LHCN-M2 (cell line): ENCODE measurements around the gene PGPEP1. TPM values are rescaled to one million over a fixed set of nuclear protein-coding genes. Genes with fewer than 3 reads are reported as not detected.
"Not testable (repeated sequence)": the region's sequence is repeated elsewhere in the genome, so short reads cannot be mapped to it uniquely, and the experiment has no call there.

Experiments
- DNase-seq: peaks from one replicate; pipeline ENCODE4 v3.0.0-alpha.2; 2012; ENCODE audit warnings: low read depth
- total RNA-seq: library from RNA; depleted of rRNA; stranded (reverse); fragments of >200 nt; gene quantifications from 2 replicates; pipeline ENCODE4 v1.2.3, GENCODE V29; 2014

Gene PGPEP1
- total RNA-seq, 1 experiment from 2014 or later: 11.0 TPM

DNA sequence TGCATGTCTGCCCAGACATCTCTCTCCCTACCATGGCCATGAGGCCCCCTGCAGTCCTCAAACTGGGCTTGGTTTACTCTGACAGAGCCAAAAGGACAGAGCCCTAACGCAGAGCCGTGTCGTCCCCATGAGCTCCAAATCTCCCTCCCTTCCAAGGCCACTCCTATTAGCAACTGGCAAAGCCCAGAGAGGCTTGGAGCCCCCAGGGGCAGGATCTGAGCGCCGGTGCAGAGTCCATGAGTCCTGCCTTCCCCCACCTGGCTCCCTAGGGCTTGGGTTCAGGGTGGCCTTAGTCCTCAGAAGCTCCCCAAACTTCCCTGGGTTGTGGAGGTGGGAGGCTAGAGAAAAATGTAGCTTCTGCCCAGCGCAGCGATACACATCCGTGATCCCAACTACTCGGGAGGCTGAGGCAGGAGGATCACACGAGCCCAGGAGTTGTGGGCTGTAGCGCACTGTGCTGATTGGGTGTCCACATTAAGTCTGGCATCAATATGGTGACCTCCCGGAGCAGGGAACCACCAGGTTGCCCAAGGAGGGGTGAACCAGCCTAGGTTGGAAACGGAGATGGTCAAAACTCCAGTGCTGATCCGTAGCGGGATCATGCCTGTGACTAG is 7.4 kb upstream of the PGPEP1 start:
- no peak for DNase-seq

DNA sequence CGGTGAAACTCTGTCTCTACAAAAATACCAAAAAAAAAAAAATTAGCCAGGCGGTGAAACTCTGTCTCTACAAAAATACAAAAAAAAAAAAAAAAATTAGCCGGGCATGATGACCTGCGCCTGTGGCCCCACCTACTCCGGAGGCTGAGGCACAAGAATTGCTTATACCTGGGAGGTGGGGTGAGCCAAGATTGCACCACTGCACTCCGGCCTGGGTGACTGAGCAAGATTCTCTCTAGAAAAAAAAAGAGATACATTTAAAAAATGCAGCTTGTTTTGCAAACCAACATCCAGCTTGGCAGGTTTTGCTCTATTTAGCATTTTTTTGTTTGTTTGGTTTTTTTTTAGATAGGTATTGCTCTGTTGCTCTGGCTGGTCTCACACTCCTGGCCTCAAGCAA is 6.7 kb upstream of the PGPEP1 start:
- no peak for DNase-seq

DNA sequence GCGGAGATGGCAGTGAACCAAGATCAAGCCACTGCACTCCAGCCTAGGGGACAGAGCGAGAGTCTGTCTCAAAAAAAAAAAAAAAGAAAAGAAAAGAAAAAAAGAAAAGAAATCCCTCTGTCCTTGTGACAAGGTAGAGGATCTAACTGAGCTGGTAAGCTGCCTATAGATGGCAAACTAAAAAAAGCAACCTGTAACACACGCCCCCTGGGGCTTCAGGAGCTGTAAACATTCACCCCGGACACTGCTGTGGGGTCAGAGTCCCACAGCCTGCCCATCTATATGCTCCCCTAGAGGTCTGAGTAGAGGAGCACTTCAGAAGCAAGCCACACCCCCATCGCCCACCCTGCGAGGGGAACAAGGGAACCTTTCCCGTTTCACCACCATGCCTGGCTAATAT is 4.3 kb upstream of the PGPEP1 start:
- DNase-seq: no peak

DNA sequence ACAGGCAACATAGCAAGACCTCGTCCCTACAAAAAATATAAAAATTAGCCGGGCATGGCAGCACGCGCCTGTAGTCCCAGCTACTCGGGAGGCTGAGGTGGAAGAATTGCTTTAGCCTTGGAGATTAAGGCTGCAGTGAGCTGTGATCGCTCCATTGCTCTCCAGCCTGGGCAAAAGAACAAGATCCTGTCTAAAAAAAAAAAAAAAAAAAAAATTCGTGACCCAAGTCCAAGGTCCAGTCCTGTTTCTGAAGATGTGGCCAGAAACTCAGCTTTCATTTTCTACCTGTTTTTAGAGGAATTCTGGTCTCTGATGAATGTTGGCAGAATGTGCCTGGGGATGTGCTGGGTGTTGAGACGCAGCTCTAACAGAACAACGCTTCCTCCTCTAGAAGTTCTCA is 1.9 kb upstream of the PGPEP1 start:
- DNase-seq: no peak

DNA sequence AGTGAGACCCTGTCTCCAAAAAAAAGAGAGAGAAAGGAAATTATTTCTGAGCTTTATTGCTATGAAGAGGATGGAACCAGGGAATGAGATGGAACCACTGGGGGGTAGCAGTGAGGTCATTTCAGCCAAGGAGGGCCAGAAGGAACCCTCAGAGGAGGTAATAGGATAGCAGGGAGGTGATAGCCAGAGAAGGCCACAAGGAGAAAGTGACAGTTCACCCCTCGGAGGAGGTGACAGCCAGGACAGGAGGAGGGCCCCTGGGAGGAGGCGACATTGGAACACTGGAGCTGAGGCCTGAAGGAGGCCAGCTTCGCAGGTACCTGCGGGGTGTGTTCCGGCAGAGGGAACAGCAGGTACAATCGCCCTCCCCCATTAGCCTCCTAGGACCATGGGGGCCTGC is 675 bp upstream of the PGPEP1 start:
- peak; percentile 42 for DNase-seq

DNA sequence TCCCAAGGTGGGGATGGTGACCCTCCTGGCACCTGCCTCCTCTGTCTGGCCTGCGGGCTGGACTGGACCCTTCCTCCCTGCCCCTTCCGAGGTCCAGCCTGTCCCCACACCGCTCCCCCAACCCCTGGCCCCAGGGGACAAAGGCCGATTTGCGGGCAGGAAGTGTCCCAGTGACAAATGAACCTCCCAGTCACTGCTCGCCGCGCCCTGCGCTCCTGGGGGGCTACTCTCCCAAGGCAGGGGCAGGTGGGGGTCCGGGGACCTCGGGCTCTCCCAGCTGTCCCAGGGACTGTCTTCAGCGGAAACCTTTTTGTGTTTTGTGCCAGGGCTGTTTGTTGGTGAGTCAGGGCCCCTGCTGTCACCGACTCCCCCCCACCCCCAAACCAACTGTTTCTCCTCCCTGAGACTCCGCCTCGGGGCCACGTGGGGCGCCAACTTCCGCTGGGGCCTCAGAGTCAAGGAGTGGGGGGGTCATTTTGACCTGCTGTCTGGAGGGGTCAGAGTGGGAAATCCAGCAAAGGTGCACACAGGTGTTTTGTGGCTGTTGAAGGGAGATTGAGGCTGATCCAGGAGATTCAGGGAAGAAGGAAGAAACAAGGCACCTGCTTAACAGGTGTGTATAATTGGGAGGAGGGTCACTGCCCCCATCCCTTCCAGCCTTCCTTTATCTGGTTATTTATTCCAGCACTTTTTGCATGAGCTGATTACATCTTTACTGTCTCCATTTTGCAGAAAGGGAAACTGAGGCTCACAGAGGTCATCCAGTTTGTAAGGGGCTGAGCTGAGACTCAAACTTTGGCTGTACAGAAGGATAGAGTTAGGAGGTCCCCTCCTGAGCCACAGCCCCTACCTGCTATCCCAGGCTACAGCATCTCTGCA is 831 bp downstream of the PGPEP1 start:
- peak; percentile 55 for DNase-seq

DNA sequence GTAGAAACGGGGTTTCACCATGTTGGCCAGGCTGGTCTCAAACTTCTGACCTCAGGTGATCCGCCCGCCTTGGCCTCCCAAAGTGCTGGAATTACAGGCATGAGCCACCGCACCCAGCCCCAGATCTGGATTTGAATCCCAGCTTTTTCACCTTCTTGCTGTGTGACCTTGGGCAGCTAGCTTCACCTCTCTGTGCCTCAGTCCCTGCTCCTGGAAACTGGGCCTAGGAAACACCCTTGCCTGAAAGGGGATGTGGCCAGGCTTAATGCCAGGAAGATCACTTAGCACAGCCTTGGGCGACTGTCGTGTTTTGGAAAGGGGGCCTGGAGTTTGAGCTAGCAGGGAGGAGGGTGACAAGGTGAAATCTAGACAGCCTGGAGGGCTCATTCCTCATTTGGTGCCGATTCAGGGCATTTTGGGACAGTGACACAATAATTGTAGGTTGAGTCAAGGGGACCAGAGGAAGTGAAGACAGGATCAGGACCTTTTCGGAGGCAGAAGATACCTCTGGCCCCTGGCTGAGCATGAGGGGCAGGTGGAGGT is 1.8 kb downstream of the PGPEP1 start:
- DNase-seq: no peak

DNA sequence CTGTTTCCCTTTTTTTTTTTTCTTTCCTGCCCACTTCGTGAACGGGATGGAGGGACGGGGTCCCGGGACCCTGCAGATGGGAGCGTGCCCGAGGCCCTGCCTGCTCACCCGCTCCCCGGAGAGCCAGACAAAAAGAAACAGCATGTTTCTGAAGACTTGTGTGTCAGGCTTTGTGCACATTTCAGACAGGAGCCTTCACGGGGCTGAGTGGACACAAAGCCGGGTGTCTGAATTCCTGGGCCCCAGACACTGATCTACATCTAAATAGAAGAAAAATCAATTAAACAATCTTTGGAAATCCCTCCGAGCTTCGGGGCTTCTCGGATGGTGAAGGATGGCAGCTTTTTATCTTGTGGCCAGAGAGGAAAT is 4.2 kb downstream of the PGPEP1 start:
- DNase-seq: no peak

DNA sequence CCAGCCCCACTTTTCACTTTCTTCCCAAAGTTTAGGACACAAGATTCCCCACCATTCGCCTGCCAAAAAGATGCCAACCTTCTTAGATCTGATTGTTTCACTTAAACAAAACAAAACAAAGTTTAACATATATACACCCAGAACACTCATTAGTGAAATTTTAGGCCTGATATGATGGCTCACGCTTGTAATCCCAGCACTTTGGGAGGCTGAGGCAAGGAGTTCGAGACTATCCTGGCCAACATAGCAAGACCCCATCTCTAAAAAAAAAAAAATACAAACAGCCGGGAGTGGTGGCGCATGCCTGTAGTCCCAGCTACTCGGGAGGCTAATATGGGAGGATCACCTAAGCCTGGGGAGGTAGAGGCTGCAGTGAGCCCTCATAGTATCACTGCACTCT is 4.9 kb downstream of the PGPEP1 start:
- no peak for DNase-seq

DNA sequence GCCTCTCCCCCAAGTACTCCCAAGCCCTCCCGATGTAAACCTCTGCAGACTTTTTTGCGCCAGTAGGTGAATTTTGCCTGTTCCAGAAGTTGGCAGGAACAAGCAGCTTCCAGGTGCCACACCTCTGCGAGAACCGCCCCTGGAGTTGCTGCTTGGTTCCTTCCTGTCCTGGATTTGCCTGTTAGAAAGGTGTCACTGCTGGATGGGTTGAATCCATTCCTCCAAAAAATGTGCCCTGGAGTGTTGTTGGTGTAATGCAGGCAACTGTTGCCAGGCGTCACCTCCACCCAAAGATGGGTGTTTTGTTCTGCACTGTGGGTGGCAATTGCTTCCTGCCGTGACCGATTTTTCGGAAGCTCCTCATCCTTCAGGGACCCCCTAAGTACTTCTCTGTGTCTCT is 5.7 kb downstream of the PGPEP1 start:
- DNase-seq: no peak

DNA sequence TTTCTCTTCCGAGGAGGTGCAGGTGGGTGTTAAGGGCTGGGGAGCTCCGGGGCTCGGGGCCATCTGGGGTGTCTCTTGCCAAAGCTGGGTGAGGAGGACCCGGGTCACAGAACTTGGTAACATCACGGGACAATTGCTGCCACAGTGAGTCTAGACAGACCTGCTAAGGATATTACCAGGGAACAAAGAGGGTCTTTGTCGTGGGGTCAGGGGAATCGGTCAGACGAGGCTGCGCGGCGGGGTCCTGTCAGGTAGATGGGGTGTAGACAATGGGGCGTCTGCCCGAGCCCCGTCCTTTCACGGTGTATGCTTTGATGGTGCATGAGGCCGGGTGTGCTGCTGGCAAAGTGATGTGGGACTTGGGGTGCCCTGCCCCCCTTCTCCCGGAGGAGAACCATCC is 7.8 kb downstream of the PGPEP1 start:
- DNase-seq: no peak

DNA sequence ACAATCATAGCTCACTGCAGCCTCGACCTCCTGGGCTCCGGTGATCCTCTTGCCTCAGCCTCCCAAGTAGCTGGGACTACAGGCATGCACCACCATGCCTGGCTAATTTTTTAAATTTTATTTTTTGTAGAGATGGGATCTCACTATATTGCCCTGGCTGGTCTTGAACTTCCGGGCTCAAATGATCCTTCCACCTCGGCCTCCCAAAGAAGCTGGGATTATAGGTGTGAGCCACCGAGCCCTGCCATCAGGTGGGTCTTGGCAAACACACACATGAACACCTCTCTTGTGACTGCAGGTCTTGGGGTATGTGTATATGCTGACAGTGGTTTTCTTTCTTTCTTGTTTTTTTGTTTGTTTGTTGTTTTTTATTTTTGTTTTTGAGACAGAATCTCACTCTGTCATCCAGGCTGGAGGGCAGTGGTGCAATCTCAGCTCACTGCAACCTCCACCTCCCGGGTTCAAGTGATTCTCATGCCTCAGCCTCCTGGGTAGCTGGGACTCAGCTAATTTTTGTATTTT is 8.5 kb downstream of the PGPEP1 start:
- DNase-seq: not testable (repeated sequence)

DNA sequence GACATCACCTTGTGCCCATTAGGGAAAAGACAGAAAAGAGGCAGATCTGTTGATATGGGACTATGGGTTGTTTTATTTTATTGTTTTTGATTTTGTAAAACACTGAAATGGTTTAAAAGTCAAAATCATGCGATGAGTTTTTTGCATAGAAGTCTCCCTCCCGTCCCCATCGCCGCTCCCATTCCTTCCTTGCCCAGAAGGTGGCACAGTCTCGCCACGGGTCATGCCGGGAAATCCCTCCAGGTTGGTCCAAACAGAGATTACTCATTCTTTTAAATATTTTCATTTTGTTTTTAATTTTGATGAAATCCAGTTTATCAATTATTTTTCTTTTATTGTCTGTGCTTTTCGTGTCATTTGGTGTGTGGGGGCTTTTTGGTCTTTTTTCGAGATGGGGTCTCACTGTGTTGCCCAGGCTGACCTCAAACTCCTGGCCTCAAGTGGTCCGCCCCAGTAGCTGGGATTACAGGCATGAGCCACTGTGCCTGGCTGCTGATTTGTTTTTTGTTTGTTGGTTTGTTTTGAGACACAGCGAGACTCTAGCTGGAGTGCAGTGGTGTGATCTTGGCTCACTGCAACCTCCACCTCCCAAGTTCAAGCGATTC is 9.2 kb downstream of the PGPEP1 start:
- peak; percentile 46 for DNase-seq

DNA sequence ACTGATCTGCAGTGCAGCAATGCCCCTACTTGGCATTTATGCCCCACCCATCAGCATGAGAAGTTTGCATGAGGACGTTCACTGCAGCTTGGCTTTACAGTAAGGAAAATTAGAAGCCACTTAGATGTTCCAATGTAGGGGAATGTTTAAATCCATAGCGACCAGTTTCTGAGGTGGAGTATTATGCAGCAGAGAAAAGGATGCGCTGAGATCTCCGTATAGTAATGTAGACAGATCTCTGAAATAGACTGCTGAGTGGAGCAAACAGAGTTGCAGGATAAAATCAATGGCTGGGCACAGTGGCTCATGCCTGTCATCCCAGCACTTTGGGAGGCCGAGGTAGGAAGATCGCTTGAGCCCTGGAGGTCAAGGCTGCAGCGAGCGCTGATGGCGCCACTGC is 10.1 kb downstream of the PGPEP1 start:
- no peak for DNase-seq

DNA sequence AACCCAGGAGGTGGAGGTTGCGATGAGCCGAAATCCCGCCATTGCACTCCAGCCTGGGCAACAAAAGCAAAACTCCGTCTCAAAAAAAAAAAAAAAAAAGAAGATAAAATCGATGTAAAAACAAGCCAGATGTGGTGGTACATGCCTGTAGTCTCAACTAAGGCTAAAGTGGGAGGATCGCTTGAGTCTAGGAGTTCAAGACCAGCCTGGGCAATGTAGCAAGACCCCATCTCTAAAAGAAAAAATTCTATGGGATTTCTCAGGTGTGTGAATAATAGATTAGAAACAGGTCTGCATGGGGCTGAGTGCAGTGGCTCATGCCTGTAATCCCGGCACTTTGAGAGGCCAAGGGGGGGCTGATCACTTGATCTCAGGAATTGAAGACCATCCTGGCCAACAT is 11.1 kb downstream of the PGPEP1 start:
- no peak for DNase-seq

DNA sequence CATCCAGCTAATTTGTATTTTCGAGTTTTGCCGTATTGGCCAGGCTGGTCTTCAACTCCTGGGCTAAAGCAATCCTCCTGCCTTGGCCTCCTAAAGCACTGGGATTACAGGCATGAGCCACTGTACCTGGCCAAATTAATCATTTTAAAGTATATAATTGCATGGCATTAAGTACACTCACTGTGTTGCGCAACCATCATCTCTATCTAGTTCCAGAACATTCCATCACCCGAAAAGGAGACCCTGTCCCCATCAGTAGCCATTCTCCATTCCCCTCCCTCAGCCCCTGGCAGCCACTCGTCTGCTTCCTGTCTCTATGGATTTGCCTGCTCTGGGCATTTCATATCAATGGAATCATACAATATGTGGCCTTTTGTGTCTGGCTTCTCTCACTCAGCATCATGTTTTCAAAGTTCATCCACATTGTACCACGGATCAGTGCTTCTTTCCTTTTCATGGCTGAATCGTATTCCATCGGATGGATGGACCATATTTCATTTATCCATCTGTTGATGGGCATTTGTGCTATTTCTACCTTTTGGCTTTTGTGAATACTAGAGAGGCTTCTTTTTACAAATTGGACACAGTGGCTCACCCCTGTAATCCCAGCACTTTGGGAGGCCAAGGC is 13.1 kb downstream of the PGPEP1 start:
- DNase-seq: no peak

DNA sequence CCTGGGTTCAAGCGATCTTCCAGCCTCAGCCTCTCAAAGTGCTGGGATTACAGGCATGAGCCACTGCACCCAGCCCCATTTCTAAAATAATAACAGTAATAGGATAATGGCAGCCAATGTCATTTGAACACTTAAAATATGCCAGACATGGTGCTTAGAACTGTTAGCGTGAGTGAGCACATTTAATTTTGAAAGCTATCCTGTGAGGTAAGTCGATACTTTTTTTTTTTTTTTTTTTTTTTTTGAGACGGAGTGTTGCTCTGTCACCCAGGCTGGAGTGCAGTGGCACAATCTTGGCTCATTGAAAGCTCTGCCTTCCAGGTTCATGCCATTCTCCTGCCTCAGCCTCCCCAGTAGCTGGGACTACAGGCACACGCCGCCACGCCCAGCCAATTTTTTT is 14.3 kb downstream of the PGPEP1 start:
- not testable (repeated sequence) for DNase-seq

DNA sequence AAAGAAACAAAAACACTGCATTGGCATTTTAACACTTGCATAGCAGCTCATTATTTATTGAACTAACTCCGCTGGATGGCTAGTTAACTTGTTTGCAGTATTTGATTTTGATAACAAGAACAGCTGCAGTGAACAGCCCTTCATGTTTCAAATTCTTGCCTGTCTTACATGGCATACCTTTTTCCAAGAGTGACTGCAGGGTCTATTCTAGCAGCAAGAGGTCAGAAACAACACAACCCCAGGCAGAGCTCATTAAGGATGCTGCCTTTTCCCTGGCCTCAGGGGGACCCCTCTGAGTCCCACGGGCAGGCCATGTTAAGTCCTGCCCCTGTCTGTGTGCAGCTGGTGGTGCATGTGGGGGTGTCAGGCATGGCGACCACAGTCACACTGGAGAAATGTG is 16.6 kb downstream of the PGPEP1 start:
- DNase-seq: no peak

DNA sequence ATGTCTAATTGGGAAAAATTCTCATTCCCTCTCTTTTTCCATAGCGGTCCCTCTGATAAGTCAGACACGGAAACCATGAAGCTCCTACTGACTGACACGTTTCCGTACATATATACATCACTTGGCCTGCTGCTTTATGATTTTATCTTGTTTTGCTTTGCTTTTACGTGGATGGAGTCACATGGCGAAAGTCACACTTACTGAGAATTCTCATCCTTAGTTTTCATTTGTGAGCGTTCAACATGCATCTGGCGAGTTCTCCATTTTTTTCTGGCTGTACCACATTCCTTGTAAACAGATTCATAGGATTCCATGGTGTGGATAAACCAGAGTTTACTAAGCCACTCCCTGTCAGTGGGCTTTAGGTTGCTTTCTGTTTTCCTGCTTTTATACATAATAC is 21.2 kb downstream of the PGPEP1 start:
- DNase-seq: no peak

DNA sequence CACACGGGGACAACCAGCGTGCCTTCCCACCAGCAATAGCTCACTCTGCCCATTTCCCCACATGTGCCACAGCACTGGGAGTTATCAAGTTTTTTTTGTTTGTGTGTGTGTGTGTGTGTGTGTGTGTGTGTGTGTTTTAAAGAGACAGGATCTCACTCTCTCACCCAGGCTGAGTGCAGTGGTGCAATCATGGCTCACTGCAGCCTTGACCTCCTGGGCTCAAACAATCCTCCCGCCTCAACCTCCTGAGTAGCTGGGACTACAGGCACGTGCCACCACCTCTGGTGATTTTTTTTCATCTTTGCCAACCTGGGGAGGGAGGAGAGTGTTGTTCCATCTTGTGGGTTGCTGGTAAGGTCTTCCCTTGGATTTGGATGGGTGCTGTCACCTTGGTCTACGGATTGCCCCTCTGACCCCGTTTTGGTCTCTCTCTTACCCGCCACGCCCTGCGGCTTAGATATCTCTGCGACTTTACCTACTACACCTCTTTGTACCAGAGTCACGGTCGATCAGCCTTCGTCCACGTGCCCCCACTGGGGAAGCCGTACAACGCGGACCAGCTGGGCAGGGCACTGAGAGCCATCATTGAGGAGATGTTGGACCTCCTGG is 22.6 kb downstream of the PGPEP1 start:
- peak; percentile 11 for DNase-seq

DNA sequence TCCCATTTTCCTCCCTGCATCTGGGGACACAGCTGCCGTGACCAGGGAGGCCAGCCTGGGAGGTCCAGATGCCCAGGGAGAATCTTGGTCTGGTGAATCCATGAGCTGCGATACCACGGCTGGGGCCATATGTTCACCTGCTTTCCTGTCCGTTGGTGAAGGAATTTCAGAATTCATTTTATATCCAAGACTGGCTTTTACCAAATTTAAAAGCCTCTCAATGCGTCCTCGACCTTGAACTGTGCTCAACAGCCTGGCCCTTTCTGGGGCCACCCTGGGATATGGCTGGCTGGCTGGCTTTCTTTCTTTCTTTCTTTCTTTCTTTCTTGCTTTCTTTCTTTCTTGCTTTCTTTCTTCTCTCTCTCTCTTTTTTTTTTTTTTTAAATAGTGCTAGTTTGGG is 23.4 kb downstream of the PGPEP1 start:
- no peak for DNase-seq
